CD4-positive, alpha-beta T cell treated with Interleukin-4 for 4 hours (primary cell): ENCODE data around the gene NCAM1.
"Not testable (repeated sequence)": the region's sequence is repeated elsewhere in the genome, so short reads cannot be mapped to it uniquely, and the experiment has no call there.

Source experiments
- DNase-seq: peaks from one replicate; pipeline ENCODE4 v3.0.0-alpha.2; 2020

The NCAM1 gene

DNA sequence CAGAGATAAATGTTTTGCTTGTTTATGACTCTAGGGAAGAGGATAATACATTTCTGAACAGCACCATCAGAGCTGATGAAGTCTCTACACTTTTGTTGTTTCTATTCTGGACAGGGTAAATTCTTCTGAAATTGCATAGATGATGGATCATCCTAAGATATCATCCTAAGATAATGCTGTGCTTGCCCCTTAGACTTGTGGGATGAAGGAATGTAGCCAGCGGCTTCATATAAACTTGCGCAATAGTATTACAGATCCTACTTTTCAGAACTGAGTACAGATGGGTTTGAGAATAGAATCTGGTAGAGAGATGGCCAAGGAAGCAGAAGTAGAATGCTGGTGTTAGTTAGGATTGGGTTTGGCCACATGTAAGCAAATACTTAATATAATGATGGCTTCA lies 61.0 kb downstream of the NCAM1 start:
- DNase-seq: no peak

DNA sequence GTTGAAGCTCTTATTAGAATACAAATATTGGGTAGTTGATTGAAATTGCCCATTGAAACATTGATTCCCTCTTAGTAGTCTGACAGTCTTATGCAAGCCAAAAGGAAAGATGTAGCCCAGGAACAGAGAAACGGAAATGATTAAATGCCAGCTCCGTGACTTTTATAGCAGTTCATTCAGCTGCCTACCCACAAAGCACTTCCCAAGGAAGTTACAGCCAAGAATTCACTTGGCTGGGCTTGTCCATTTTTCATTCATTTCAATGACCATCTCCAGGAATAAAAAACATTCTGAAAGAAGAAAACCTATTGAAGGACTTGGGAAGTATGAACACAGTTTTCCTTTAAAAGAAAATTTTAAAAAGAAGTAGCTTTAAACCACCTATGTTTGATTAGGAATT lies 62.0 kb downstream of the NCAM1 start:
- no peak for DNase-seq

DNA sequence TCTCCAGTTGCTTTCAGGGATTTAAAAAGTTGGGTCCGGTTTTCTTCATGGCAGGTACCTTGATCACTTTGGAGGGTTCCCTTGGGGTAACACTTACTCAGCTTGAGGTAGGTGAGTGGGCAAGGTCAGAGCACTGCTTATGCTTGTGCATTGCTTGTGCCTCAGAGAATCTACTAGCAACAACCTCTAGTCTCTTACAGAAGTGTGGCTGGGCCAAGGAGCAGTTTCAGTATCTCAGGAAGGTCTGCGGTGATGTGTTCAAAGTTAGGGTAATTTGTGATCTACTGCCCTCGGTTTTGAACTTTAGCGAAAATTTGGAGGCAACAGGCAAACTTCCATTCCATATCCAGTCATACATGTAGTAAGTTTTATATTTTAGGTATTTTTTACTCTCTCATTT lies 62.8 kb downstream of the NCAM1 start:
- DNase-seq: no peak

DNA sequence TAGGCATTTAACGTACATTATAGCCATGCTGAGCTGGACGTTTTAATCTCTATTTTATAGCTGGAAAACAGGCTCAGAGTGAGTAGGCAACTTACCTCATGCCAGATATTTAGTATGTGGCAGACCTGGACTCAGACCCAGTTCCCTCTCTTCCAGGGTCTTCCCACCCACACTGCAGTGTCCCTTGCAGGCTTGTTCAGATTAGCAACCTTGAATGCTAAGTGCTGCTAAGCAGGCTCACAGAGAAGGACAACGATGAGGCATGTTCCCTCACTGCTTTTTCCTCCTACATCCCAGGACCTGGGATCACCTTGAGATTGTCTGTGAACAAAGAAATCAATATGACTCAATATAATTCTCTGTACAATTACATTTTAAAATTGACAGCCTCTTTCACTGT lies 65.6 kb downstream of the NCAM1 start:
- DNase-seq: no peak

DNA sequence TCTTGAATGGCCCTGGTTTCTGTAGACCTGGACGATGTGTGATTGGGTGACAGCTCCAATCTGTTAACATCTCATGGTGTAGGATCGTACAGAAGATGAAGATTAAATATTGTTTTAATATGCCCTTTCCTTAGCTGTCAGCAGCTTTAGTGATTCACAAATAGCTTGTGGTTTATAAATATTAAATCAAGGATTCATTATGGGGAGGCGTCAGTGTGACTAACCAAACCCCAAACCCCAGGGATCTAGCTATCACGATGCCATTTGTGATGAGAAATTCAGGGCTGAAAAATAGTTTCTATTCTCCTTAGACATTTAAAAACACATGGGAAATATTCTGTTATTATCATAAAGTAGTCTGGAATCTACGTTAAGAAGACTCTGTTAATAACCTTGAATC lies 73.4 kb downstream of the NCAM1 start:
- DNase-seq: no peak

DNA sequence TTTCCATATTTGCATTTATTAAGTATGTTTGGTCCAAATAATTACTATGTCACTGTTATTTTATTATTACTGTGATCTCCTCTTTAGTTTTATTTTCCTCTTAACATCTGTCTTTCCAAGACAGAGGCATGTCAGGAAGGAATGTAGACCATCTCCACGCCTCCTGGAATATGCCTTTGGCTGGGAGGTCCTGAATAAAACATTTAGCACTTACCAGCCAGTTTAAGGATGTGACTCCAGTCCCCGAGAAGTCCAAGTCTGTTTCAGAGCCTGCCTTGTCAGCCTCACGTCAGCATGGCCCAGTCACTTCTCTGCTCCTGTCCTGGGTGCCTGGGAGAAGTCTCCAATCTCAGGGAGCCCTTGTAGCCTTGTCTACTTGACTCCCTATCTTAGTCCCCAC lies 74.5 kb downstream of the NCAM1 start:
- DNase-seq: no peak

DNA sequence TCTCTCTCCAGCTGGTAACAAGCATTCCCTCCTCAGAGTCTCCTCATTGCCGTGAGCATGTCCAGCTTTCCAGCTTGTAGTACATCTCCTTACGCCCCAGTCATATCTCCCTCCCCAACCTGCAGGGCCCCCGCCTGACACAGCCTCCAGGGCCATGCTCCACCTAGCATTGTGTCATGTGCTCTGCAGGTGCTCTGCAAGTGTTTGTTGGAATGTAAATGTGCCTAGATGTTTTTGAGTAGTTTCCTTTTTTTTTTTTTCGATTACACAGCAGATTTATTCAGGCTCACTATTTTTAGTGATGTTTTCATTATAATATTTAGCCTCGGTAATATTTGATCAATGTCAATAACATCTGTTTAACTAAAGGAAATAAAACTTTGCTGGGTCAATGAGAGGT lies 82.5 kb downstream of the NCAM1 start:
- no peak for DNase-seq

DNA sequence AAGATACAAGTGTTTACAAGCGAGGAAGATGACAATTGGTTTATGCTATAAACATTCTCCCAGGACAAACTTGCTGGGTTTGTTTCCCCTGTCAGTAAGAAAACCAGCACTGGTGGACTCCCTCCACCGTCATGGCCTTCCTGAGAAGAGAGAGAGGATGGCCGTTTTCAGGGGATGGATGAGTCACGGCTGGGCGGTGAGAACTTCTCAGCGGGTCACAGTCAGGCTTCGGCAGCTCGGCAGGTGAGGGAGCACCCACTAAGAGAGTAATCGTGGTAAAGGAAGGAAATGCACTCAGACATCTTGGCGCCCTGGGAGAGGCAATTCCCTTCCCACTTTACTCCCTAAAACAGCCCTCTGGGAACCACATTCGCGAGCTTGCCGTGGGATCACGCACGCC lies 83.9 kb downstream of the NCAM1 start:
- no peak for DNase-seq

DNA sequence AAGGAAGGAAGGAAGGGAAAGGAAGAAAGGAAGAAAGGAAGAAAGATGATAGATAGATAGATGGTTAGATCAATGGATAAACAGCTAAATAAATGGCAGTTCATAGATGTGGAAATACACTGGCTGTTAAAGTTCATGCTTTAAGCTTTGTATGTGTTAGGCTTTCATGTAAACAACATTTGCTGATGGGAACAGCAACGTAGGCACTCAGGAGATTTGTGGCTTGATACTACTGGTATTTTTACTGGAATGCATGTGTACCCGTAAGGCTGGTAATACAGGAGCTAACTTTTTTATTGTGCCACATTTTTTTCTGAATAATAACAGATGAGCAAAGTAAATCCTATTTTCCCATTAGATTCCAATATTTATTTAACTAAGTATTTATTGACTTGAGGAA lies 85.6 kb downstream of the NCAM1 start:
- no peak for DNase-seq

DNA sequence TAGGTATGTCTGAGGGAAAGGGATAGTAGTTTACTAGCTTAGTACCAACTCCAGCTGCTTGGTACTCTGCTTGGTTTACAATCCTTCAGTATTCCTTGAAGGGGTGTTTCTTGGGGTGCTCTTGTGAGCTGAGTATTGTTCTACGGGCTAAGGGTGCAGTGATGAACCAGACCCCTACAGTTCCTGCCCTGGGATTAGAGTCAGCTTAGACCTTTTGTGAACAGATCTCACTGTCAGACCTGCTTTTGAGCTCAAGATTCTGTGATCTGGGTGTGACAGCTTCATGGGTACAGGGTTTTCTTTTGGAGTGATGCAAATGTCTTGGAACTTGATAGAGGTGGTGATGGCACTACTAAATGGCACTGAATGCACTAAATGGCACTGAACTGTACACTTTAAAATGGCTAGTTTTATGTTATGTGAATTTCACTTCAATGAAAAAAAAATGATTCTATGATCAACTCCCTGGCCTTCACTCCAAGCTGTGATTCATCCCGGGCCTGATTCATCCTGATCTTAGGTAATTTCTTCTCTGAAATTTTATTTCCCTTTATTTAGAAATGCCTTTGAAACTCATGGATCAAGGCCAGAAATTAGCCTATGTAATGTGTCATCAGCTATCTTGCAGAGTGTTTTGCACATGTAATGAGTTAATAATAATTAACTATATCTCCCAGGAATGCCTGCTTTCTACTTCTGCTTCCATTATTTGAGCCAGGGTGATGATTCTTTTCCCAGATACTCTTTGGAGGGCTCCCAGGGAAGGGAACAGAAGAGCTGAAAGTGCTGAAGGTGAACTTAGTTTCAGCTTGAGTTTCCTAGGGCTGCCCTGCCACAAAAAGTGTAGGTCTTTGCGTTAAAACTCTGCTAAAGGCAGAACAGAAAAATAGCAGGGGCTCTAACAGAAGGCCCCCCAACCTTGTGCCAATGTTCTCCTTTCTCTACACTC lies 87.9 kb downstream of the NCAM1 start:
- DNase-seq: no peak

DNA sequence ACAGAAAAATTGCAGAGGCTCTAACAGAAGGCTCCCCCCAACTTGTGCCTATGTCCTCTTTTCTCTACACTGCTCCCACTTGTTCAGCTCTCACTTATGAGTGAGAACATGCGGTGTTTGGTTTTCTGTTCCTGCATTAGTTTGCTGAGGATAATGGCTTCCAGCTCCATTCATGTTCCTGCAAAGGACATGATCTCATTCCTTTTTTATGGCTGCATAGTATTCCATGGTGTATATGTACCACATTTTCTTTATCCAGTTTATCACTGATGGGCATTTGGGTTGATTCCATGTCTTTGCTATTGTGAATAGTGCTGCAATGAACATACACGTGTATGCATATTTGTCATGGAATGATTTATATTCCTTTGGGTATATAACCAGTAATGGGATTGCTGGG lies 91.8 kb downstream of the NCAM1 start:
- not testable (repeated sequence) for DNase-seq

DNA sequence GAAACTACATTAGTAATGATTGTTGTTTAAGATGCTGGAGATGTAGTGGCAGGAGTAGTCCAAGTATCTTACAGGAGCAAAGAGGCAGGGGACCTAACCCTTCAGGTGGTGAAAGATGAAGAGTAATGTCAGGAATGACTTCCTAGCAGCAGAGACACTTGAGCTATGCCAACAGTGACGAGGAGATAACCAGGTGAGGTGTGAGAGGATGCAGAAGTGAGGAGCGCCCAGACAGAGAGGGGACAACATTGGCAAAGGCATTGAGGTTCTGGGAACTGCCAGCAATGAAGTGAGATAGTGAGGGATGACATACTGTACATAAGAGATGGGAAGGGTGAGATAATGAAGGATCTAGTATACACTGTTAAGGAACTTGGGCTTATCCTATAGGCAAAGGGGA lies 95.8 kb downstream of the NCAM1 start:
- DNase-seq: no peak

DNA sequence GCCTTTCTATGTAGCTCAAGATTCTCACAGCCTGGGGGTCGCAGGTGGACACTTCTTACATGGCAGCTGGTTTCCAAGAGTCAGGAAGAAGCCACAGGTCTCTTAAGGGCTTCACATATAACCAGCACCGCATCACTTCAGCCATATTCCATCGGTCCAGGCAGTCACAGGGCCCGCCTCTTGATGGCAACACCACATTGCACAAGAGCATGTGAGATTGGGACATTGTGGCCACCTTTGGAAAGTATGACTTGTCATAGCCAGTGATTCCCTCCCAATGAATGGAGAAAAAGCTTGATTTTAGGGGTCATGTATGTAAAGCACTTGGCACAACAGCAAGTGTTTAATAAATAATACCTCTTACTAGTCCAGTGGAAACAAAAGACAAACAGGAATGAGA lies 98.3 kb downstream of the NCAM1 start:
- DNase-seq: no peak

DNA sequence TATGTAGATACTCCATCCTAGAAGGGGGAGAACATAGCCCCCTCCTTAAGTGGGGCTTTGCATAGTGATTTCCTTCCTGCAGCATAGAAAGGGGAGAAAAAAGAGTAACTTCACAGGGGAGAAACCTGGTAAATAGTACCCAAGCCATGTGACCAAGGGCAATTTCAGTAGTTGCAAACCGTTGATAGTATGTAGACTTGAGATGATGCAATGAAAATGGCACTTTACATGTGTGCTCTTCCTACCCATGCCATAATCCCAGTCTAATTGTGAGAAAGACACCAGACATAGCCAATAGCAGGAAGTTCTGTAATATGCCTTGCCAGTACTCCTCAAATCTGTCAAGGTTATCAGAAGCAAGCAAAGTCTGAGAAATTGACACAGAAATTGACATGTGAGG lies 104.1 kb downstream of the NCAM1 start:
- no peak for DNase-seq

DNA sequence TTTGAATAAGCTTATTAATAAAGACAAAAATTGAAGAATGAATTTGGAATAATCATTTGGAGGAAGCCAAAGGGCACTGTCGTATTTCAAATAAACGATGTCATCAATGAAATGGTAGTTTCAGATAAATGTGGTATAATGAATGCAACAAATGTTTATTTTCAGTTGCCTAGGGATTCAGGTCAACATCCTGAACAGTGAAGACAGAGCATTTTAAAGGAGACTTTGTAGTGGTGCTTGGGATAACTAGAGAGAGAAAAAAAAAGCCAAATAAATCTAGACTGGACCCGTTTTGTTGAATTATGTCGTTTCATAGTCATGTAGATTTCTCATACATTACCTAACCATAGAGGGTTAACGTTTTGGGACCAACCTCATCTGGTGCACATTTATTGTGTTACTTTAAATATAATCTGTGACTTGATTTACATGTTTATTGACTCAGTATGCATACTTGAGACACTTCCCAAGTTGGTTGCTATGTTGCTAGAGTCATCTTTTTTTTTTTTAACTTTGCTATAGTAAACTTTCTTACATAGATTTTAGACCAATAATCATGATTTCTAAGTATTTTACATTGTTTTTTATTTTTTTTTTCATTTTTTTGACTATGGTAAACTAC lies 111.1 kb downstream of the NCAM1 start:
- no peak for DNase-seq

DNA sequence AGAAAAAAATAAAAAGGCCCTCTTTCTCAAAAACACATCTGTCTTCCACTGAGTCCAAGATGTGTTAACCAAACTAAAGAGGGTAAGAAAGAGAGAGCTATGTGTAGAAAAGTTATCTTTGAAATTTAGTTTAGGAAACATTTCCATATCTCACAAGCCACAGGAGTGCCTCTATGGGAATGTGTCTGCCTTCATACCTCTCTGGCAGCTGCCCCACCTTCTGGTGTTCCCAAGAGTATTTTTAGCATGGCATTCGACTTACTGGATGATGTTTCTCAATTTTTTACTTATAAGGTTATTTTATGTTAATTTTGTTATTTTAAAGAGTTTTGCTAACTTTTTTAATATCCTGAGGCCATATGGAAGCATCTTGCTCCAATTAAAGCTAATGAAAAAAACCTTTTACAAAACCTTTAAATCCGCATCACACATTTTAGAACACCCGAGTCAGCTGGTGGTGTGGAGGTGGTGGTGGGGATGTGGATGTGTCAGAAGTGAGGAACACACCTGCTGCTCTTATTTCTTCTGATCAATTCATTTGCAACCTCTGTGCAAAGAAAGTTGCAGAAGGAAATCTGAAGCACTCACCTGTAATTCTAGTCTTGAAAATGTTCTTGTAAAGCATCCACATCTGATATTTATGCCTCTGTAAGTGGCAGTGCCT lies 112.2 kb downstream of the NCAM1 start:
- no peak for DNase-seq

DNA sequence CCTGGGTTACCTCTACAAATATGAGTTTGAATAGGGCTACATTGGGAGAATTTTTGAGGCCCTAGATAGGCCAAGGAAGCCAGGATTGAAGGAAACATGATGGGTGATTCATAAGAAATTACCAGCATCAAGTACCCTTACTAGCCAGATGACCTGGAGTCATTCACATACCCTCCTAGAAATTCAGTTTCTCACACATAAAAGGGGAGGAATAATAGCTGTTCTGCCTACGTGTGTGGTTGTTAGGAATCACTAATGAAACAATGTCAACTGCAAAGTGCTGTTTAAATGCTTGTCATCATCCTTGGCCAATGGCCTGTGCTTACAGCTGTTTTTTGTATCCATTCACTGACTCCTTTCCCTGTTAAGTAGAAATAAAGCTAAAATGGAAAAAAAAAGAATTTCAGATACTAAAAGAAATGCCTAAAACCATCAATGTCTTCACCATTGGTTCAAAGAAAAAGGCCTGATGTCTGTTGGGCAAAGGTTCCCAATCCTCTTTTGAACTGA lies 114.4 kb downstream of the NCAM1 start:
- no peak for DNase-seq

DNA sequence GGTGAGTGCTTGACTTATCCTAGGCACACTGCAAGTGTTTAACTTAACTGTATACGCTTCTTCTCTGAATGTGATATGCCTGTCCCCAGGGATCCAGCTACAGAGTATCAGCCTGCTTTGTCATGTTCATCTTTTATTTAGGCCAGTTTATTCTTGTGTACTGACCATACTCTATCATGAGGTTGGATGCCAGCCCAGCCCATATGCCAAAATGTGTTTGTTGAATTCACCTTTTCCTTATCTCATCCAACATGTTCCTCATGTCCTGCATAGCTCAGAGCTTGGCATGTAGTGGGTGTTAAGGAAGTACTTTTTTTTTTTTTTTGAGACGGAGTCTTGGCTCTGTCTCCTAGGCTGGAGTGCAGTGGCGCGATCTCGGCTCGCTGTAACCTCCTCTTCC lies 116.2 kb downstream of the NCAM1 start:
- DNase-seq: no peak

DNA sequence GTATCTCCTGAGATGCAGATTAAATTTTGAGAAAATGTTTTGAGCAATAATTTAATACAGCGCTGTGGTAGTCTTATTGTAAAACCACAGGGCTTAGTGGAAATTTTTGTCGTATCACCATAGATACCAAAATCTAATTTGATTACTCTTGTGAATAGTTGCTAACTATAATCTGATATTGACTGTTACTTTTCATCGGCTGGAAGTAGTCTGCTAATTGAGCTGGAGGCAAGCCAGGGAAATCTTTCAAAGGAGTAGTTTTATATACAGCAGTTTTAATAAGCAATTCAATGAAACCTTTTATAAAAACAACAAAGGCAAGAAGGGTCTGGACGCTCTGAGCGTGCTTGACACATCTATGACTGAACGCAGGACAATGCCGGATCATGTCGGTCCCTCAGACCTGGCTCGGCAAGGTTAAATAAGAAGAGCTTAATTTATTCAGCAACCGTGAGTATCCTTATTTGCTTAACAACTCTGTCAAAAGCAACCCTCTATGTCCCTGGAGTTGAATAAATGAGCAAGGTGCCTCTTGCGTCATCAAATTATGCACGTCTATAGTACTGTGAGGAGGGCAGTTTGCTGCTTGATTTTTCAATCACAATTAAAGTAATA lies 121.2 kb downstream of the NCAM1 start:
- no peak for DNase-seq

DNA sequence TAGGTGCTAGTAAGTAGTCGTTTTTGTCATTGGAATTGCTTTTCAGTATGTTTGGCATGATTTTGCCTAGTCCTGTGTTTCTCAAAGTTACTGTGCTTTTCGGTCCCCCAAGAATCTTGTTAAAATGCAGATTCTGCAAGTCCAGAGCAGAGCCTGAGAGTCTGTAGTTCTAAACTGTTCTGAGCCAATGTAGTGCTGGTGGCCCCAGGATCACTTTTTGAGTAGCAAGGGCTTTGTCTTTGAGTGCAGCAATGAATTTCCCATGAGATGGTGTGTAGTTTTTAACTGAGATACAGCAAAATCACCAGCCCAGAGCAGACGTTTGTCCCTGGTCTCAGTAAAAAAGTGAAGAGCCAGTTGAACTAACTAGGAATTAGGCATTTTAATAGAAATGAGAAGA lies 122.4 kb downstream of the NCAM1 start:
- DNase-seq: no peak

DNA sequence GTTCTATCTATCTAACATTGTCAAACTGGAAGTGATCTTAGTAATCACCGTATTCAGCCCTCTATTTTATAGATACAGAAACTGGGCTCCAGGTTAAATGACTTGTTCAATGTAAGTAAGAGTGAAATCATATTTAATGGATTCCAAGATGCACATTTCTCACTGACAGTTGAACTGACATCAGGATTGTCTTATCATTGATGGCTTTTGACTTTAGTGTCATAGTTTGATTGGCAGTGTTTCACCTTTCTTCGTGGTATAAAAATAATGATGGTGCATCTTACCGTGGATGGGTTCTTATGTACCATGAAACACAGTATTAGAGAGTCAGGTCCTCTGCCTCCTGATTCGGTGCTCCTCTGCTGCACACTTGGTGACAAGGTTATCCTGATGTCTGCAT lies 123.1 kb downstream of the NCAM1 start:
- no peak for DNase-seq

DNA sequence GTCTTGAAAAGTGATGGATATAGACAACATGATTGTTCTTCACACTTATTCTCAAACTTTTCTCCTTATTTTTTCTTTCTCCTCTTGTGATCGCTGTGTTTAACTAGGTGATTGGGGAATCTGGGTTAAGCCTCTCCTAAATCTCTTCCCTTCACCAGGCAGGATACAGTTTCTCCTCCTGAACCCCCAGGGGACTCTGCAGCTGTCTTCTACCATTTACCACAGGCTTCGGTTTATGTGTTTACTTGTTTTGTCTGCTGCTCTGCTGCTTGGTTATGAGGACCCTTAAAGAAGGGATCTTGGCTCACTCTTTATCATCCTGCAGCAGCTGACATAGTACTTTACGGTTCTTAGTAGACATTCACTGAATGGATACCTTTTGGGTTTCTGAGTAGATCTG lies 124.2 kb downstream of the NCAM1 start:
- no peak for DNase-seq

DNA sequence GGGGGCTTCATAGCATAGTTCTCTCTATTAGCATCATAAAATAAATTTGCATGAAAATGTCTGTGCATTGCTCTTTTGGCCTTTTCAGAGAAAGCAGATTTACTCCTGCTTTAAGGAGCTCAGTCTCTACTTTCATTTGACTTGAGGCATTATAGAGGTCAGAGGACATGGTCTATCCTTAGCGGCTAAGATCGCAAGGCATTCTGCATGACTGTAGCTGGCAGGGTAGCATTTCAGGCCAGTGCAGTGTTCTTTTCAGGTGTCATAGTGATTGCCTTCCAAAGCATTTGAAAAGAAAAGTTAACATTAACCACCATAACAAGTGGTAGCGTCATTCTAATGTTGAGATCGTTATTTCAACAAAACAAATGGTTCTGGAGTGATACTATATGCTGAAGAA lies 126.5 kb downstream of the NCAM1 start:
- DNase-seq: no peak
